ENCODE measurements around the gene BAZ2A.
A peak's percentile ranks its signal among the peaks of the same experiment; 100 is the strongest.

Gene BAZ2A

DNA sequence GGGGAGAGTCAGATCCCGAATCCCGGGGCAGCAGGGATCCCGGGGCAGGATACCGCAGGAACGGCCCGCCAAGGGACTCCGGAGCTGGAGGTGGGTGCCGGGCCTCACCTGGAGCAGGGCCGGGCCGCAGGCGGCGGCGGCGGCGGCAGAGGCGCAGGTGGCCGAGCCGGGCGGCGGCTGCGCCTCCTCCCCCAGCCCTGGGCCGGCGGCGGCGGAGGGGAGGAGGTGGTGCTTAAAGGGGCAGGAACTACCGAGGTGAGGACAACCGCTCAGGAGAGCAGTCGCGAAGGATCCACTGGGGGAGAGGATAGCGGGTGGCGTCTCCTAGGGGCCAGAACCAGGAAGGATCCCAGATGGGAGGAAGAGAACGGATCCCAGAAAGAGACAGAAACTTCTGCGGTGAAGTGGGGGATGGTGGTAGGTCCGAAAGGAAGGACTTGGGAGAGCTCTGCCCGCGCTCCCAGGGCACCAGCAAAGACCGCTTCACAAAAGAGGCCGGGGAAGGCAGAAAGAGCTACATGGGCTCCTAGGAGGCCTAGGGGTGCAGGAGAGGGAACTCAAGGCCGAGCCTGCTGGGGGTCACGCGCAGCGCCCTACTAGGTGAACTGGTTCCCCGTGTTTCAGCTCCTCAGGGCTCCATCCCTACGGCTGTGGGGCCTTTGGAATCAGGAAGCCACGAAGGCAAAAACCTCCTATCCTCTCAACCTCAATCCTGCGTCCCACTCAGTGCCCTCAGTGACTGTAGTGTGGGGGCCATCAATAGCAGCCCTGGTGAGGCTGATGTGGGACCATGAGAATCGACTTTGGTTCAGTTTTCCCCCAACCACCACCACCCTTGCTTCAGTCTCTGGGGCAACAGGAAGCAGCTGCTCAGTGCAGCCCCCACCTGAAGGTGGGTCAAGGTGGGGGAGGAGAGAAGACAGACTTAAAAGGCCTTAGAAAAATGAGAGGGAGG lies 5.0 kb upstream of the BAZ2A start:
- TF ChIP-seq, protein P1, sequence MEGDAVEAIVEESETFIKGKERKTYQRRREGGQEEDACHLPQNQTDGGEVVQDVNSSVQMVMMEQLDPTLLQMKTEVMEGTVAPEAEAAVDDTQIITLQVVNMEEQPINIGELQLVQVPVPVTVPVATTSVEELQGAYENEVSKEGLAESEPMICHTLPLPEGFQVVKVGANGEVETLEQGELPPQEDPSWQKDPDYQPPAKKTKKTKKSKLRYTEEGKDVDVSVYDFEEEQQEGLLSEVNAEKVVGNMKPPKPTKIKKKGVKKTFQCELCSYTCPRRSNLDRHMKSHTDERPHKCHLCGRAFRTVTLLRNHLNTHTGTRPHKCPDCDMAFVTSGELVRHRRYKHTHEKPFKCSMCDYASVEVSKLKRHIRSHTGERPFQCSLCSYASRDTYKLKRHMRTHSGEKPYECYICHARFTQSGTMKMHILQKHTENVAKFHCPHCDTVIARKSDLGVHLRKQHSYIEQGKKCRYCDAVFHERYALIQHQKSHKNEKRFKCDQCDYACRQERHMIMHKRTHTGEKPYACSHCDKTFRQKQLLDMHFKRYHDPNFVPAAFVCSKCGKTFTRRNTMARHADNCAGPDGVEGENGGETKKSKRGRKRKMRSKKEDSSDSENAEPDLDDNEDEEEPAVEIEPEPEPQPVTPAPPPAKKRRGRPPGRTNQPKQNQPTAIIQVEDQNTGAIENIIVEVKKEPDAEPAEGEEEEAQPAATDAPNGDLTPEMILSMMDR (IDR thresholded peaks at IDR 0.05; ENCODE audit: low read length, missing control alignments): peak; percentile 58
- peak; percentile 86 for DNase-seq (ENCODE audit: low read depth)
- H3K4me3 ChIP-seq (replicated peaks; ENCODE audit: low read depth, low read length): peak overlapping the region; percentile 82

DNA sequence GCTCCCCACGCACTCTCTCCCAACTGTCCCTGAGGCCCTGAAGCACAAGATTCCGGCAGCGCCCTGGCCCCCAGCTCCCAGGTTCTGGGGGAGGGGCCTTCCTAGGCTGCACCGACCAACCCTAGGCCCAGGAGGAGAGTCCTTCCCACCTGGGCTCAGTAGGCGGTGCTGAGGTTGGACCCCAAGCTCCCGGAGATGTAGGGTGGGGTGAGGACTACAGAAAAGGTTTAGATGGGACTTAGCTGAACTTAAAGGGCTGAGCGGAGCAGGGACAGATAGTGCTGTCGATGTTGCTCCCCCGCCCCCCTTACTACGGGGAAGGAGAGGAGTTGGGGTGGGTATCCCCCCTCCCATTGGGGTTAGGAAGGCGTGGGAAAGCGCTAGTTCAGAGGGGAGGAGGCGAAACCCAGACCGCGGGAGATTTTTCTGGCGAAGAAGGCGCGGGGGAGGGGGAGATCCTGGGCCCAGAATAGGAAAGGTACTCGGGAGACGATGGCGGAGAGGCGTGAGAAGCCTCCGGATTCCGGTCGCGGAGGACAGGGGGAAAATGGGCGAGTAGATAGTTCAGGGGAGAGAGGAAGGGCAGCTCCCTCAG lies 4.2 kb upstream of the BAZ2A start:
- H3K4me3 ChIP-seq (replicated peaks; ENCODE audit: low read depth, low read length): peak overlapping the region; percentile 82
- TF ChIP-seq, protein P1 (IDR thresholded peaks at IDR 0.05; ENCODE audit: low read length, missing control alignments): no peak
- no peak for DNase-seq (ENCODE audit: low read depth)

DNA sequence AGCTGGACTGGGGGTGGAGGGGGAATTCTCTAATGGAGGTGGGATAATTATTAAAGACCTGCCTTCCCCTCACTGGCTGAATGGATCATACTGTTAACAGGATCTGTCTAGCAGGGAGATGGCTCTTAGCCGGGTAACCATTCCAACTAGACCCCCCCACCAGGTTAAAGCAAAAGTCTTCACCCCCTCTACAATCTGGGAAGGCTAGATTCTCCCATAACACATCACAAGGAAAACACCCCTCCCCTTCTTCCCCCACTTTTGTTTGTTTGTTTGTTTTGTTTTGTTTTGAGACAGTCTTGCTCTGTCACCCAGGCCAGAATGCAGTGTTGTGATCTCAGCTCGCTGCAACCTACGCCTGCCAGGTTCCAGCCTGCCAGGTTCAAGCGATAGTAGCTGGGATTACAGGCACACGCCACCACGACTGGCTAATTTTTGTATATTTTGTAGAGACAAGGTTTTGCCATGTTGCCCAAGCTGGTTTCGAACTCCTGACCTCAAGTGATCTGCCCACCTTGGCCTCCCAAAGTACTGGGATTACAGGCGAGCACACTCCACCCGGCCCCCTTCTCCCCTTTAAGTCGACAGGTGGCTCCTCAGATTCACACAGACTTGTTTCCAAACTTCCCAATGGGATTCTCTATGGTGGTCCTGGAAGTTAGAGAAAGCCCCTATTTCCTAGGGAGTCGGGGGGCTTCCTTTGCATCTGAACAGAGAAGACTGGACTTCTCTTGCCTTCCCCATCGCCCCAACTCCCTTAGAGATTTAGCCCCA lies 3.5 kb upstream of the BAZ2A start:
- no peak for DNase-seq (ENCODE audit: low read depth)
- TF ChIP-seq, protein P1 (IDR thresholded peaks at IDR 0.05; ENCODE audit: low read length, missing control alignments): no peak
- peak overlapping the region; percentile 82 for H3K4me3 ChIP-seq (replicated peaks; ENCODE audit: low read depth, low read length)

DNA sequence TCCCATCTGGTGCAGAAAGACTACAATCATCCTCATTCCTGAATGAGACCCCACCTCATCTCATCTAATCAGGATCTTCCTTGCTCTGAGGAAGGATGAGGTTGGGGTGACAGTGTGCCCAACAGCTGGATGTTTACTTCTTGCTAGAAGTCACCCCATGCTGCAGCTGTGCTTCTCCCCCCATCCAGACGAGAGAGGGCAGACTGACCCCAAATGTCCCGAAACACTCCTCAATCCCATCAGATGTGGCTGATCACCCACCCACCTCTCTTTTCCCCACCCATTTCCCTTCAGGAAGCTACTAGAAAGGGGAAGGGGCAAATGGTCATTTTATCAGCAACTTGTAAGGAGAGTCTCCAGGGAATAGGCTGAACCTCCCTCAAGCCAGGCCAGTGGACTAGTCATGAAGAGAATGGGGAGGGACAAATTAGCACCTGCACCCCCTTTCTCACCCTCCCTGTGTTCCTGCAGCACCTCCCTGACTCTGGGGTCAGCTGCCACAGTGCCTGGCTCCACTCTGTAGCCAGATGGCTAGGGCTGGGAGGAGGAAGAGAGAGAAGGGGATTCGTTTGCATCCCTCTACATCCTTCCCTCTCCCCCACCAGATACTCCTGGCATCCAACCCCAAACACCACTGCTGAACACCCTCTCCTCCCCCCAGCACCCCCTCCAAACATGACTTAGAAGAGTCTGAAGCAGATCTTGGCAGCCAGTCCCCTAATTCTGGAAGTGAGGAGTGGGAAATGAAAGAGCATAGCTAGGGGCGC lies 2.8 kb upstream of the BAZ2A start:
- DNase-seq (ENCODE audit: low read depth): no peak
- peak overlapping the region; percentile 82 for H3K4me3 ChIP-seq (replicated peaks; ENCODE audit: low read depth, low read length)
- TF ChIP-seq, protein P1 (IDR thresholded peaks at IDR 0.05; ENCODE audit: low read length, missing control alignments): no peak

DNA sequence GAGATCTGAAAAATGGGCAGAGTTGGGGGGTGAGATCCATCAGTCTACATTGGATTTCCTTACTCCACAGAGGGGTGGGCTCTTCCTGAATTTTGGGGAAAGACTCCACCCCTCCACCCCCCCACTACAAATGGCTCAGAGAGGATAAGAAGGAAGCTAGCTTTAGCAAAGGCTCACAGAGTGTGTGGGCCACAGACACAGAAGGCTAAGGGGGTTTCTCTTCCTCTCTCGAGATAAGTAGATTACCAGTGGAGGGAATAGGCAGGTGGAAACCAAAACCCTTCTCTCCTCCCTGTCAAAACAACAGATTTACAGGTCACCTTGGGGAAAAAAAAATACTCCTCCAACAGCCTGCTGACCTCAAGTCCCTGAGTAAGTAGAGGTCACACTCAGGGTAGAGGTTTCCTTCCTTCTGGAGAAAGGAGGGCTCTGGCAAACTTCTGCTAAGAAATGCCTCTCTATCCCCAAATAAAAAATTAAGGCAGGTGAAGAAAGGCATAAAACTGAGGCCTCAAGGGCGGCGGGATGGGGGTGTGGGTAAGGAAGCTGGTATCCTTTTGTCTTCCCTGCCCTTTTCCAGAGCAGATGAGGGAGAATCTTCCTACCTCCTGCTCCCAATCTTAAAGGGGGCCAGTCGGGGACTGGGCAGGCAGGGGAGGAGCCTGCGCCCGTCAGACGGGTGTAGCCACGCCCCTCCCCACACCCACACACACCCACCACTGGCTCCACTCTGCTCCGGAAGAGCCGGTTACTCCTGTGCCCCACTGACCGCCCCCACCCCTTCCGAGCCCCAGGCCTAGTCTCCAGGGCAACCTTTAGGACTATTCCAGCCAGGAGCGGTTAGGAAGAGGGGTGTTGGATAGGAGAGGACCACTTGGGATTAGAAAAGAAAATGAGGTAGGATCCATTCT lies 1.9 kb upstream of the BAZ2A start:
- peak; percentile 43 for DNase-seq (ENCODE audit: low read depth)
- peak overlapping the region; percentile 82 for H3K4me3 ChIP-seq (replicated peaks; ENCODE audit: low read depth, low read length)
- TF ChIP-seq, protein P1 (IDR thresholded peaks at IDR 0.05; ENCODE audit: low read length, missing control alignments): no peak
